H1 (cell line): ENCODE measurements around the gene MRPS18C. TPM values are rescaled to one million over a fixed set of nuclear protein-coding genes. Genes with fewer than 3 reads are reported as not detected.

Experiments used
- CTCF ChIA-PET: fragments of 300-600 bp; sonication (Branson Sonifier 250); formaldehyde crosslinking; loops from one replicate; lab custom pipeline; 2021; ENCODE audit not compliant: partially characterized antibody; lab: Charles Lee
- POLR2A ChIA-PET: fragments of 300-600 bp; sonication (Branson Sonifier 250); formaldehyde crosslinking; loops from one replicate; lab custom pipeline; 2021; ENCODE audit warnings: inconsistent platforms; ENCODE audit not compliant: partially characterized antibody; lab: Charles Lee
- DNase-seq, 2 experiments: peaks; one replicate each; pipeline versions ENCODE4 v3.0.0 to v3.0.0-alpha.2; 2010 to 2022; ENCODE audit warnings: low spot score in 2 of 2, low read depth in 1 of 2, mixed read lengths in 1 of 2
- FAIRE-seq: peaks from 2 replicates; lab custom pipeline; 2011; peaks lifted over from hg19 to GRCh38; lab: Jason Lieb, UNC
- H2AFZ ChIP-seq: 2 replicates; pipeline ENCODE4 v1.8.1; 2012; ENCODE audit warnings: low read length, inconsistent platforms
- H2AK5ac ChIP-seq: 2 replicates; pipeline ENCODE4 v1.6.1; 2013; ENCODE audit warnings: low read depth, low read length
- H2BK120ac ChIP-seq: replicated peaks from 2 replicates; pipeline ENCODE3; 2013; ENCODE audit warnings: low read depth, low read length, inconsistent platforms
- H2BK12ac ChIP-seq: 2 replicates; pipeline ENCODE4 v1.6.1; 2013; ENCODE audit warnings: low read depth, low read length
- H2BK15ac ChIP-seq: 2 replicates; pipeline ENCODE4 v1.6.1; 2013; ENCODE audit warnings: low read length
- H2BK20ac ChIP-seq: 2 replicates; pipeline ENCODE4 v1.6.1; 2013; ENCODE audit warnings: low read length
- H2BK5ac ChIP-seq: 2 replicates; pipeline ENCODE4 v1.6.1; 2013; ENCODE audit warnings: low read depth, low read length
- H3K14ac ChIP-seq: 2 replicates; pipeline ENCODE4 v1.6.1; 2013; ENCODE audit warnings: inconsistent platforms; ENCODE audit not compliant: insufficient read length
- H3K18ac ChIP-seq: 2 replicates; pipeline ENCODE4 v1.6.1; 2013; ENCODE audit warnings: low read length; ENCODE audit errors: extremely low read depth
- H3K23ac ChIP-seq: 2 replicates; pipeline ENCODE4 v1.6.1; 2013; ENCODE audit warnings: inconsistent platforms; ENCODE audit not compliant: insufficient read length
- H3K23me2 ChIP-seq: 2 replicates; pipeline ENCODE4 v1.6.1; 2013; ENCODE audit warnings: low read depth, low read length
- H3K27ac ChIP-seq: 2 replicates; pipeline ENCODE4 v1.6.1; 2011; ENCODE audit warnings: low read depth, low read length, inconsistent platforms
- H3K27me3 ChIP-seq, 4 experiments: replicated peaks in 1 of 4; 1 replicate in 1 of 4; 2 replicates in 3 of 4; pipeline versions ENCODE4 v1.6.1 to v1.8.1; 2011 to 2013; ENCODE audit warnings: low read length in 3 of 4, mild to moderate bottlenecking in 3 of 4, inconsistent platforms in 2 of 4, mixed read lengths in 2 of 4, moderate library complexity in 1 of 4; ENCODE audit not compliant: control insufficient read depth in 3 of 4, insufficient read depth in 3 of 4; ENCODE audit errors: extremely low read depth in 1 of 4
- H3K36me3 ChIP-seq, 4 experiments: 2 replicates each; pipeline versions ENCODE4 v1.6.1 to v1.8.1; 2011 to 2013; ENCODE audit warnings: mild to moderate bottlenecking in 4 of 4, low read length in 3 of 4, moderate library complexity in 2 of 4, control low read depth in 1 of 4, inconsistent platforms in 1 of 4; ENCODE audit not compliant: insufficient read depth in 4 of 4, control insufficient read depth in 2 of 4
- H3K4ac ChIP-seq: replicated peaks from 2 replicates; pipeline ENCODE3; 2013; ENCODE audit warnings: low read length, low read depth, mixed read lengths, inconsistent platforms; ENCODE audit not compliant: insufficient read length
- H3K4me1 ChIP-seq, 4 experiments: replicated peaks in 1 of 4; 1 replicate in 1 of 4; 2 replicates in 3 of 4; pipeline versions ENCODE4 v1.6.1 to v1.8.1; 2011 to 2013; ENCODE audit warnings: low read length in 3 of 4, inconsistent platforms in 2 of 4, mixed read lengths in 1 of 4; ENCODE audit not compliant: insufficient read depth in 4 of 4, control insufficient read depth in 3 of 4
- H3K4me2 ChIP-seq, 2 experiments: 2 replicates each; pipeline versions ENCODE4 v1.6.1 to v1.8.1; 2011 to 2013; ENCODE audit warnings: low read depth in 2 of 2, low read length in 2 of 2, control low read depth in 1 of 2, inconsistent platforms in 1 of 2, mild to moderate bottlenecking in 1 of 2; ENCODE audit not compliant: insufficient read depth in 1 of 2
- H3K4me3 ChIP-seq, 4 experiments: fragments of 200-600, 300-600 bp in 1 of 4; sonication (generic), shearing (Covaris generic), sonication (Bioruptor Twin) in 1 of 4; 2 replicates each; pipeline versions ENCODE4 v1.5.1 to v1.8.1; 2011 to 2016; ENCODE audit warnings: low read length in 4 of 4, low read depth in 3 of 4, control low read depth in 2 of 4, inconsistent platforms in 2 of 4, mild to moderate bottlenecking in 2 of 4, mixed read lengths in 1 of 4, moderate library complexity in 1 of 4; ENCODE audit not compliant: insufficient read depth in 2 of 4; ENCODE audit errors: extremely low read depth in 1 of 4
- H3K56ac ChIP-seq: replicated peaks from 2 replicates; pipeline ENCODE3; 2013; ENCODE audit warnings: low read depth, mild to moderate bottlenecking, mixed read lengths, low read length, inconsistent platforms; ENCODE audit not compliant: insufficient read length
- H3K79me1 ChIP-seq: 2 replicates; pipeline ENCODE4 v1.6.1; 2013; ENCODE audit warnings: low read depth, low read length, control low read depth
- H3K79me2 ChIP-seq, 2 experiments: 2 replicates each; pipeline versions ENCODE4 v1.6.1 to v1.8.1; 2012 to 2013; ENCODE audit warnings: low read length in 2 of 2, mild to moderate bottlenecking in 2 of 2, inconsistent platforms in 1 of 2; ENCODE audit not compliant: insufficient read depth in 2 of 2, control insufficient read depth in 1 of 2
- H3K9ac ChIP-seq, 4 experiments: replicated peaks in 1 of 4; 1 replicate in 1 of 4; 2 replicates in 3 of 4; pipeline versions ENCODE4 v1.6.1 to v1.8.1; 2011 to 2013; ENCODE audit warnings: low read depth in 3 of 4, low read length in 3 of 4, control low read depth in 2 of 4, mild to moderate bottlenecking in 2 of 4, moderate library complexity in 2 of 4, inconsistent platforms in 1 of 4; ENCODE audit errors: extremely low read depth in 1 of 4
- H3K9me3 ChIP-seq, 2 experiments: 2 replicates each; pipeline versions ENCODE4 v1.6.1 to v1.8.1; 2012 to 2013; ENCODE audit warnings: mild to moderate bottlenecking in 2 of 2, moderate library complexity in 2 of 2, control low read depth in 1 of 2, inconsistent platforms in 1 of 2, low read depth in 1 of 2, low read length in 1 of 2, mixed read lengths in 1 of 2; ENCODE audit not compliant: insufficient read depth in 2 of 2
- H4K20me1 ChIP-seq, 2 experiments: replicated peaks in 1 of 2; 2 replicates each; pipeline versions ENCODE3 to v1.8.1; 2011 to 2013; ENCODE audit warnings: inconsistent platforms in 2 of 2, low read length in 2 of 2, mild to moderate bottlenecking in 1 of 2; ENCODE audit not compliant: insufficient read depth in 2 of 2, control insufficient read depth in 1 of 2
- H4K5ac ChIP-seq: 2 replicates; pipeline ENCODE4 v1.6.1; 2013; ENCODE audit warnings: low read length, low read depth, mixed read lengths, inconsistent platforms; ENCODE audit not compliant: insufficient read length
- H4K8ac ChIP-seq: 2 replicates; pipeline ENCODE4 v1.8.0; 2013; ENCODE audit warnings: mild to moderate bottlenecking, moderate library complexity, low read length, inconsistent platforms; ENCODE audit not compliant: insufficient read depth; ENCODE audit errors: extremely low read depth
- H4K91ac ChIP-seq: replicated peaks from 2 replicates; pipeline ENCODE3; 2013; ENCODE audit warnings: low read length, mixed read lengths, inconsistent platforms; ENCODE audit not compliant: insufficient read length
- BACH1 ChIP-seq: IDR thresholded peaks from 2 replicates; pipeline ENCODE4 v1.6.1; 2012; ENCODE audit warnings: low read length, improper control_type of control experiment
- BRCA1 ChIP-seq: IDR thresholded peaks from 2 replicates; pipeline ENCODE4 v1.6.1; 2012; ENCODE audit warnings: low read depth, low read length, improper control_type of control experiment
- EGR1 ChIP-seq: IDR thresholded peaks from 2 replicates; pipeline ENCODE4 v1.6.1; 2011; ENCODE audit warnings: low read depth, low read length, borderline replicate concordance
- GABPA ChIP-seq: IDR thresholded peaks from 2 replicates; pipeline ENCODE4 v1.6.1; 2011; ENCODE audit warnings: mild to moderate bottlenecking, low read length, moderate library complexity, borderline replicate concordance; ENCODE audit not compliant: insufficient read depth
- RXRA ChIP-seq: IDR thresholded peaks from 2 replicates; pipeline ENCODE4 v1.6.1; 2011; ENCODE audit warnings: low read depth, mild to moderate bottlenecking, low read length, moderate library complexity; ENCODE audit not compliant: insufficient read depth
- SIN3A ChIP-seq, 2 experiments: IDR thresholded peaks in 1 of 2; conservative IDR thresholded peaks in 1 of 2; 2 replicates each; pipeline ENCODE4 v1.6.1; 2011 to 2012; ENCODE audit warnings: low read length in 2 of 2, improper control_type of control experiment in 1 of 2, low read depth in 1 of 2, mild to moderate bottlenecking in 1 of 2
- SUZ12 ChIP-seq: fragments of 200-600 bp; sonication (generic); IDR thresholded peaks from 2 replicates; pipeline ENCODE4 v1.6.1; 2012; ENCODE audit warnings: mild to moderate bottlenecking, inconsistent platforms, low read length, moderate library complexity, mixed read lengths
- WGBS, 2 experiments: shearing (Covaris generic) in 1 of 2; methylation state at CpG; one replicate each; pipeline versions ENCODE4 v1.1.6 to v1.1.7; 2013 to 2015; ENCODE audit warnings: low lambda C conversion rate in 2 of 2, mixed read lengths in 2 of 2, inconsistent platforms in 1 of 2, low coverage in 1 of 2, missing lambda C conversion rate in 1 of 2; ENCODE audit not compliant: insufficient replicate concordance in 2 of 2, insufficient coverage in 1 of 2, insufficient read length in 1 of 2; ENCODE audit errors: extremely low coverage in 1 of 2, missing lambda C conversion rate in 1 of 2; 5-methylcytosine and 5-hydroxymethylcytosine counted together
- polyA plus RNA-seq, 7 experiments: library from polyadenylated mRNA; depleted of rRNA in 3 of 7; stranded (reverse) in 5 of 7; unstranded in 2 of 7; fragments of >200 nt in 5 of 7; fragments of 200-250 nt in 2 of 7; gene quantifications; 1 replicate in 5 of 7; 2 replicates in 1 of 7; 4 replicates in 1 of 7; pipeline versions ENCODE4 v1.2.1 to v1.2.3, GENCODE V29; 2011 to 2013; ENCODE audit warnings: missing spikeins in 2 of 7, mixed read lengths in 2 of 7
- total RNA-seq: library from RNA; stranded (reverse); fragmentation: NEBNext Ultra II Directional; extraction: Animal tissue kit (Norgen Biotek cat#: 25700); gene quantifications from 2 replicates; pipeline ENCODE4 v1.2.1, GENCODE V29; 2021

MRPS18C gene
- total and polyA plus RNA-seq, 2 of the 8 experiments (the other 6 are each of a cell fraction or from before 2014, with no cell fraction given): 22.6 to 50.3 TPM

GRCh38 chr4:83473423-83473822 is 17.6 kb downstream of the MRPS18C start:
- Histone ChIP-seq H4K8ac (no peak overlapping the region), H2BK15ac (no peak overlapping the region), H3K9me3 (no peaks in the 10 kb centered on the region), H4K91ac (no peak overlapping the region), H2BK12ac (no peak overlapping the region), H3K27me3 (no peaks in the 10 kb centered on the region), H2BK120ac (no peak overlapping the region), H4K20me1 (no peaks in the 10 kb centered on the region), H2BK5ac (no peak overlapping the region), H3K14ac (no peak overlapping the region), H3K79me2 (no peaks in the 10 kb centered on the region), H3K4me3 (no peak overlapping the region), H3K4ac (no peak overlapping the region), H3K56ac (no peak overlapping the region), H3K9ac (no peak overlapping the region), H3K18ac (no peak overlapping the region), H4K5ac (no peak overlapping the region), H3K23me2 (no peaks in the 10 kb centered on the region), H2BK20ac (no peak overlapping the region), H2AK5ac (no peak overlapping the region), H3K4me2 (no peak overlapping the region), H3K27ac (no peak overlapping the region), H3K79me1 (no peaks in the 10 kb centered on the region; the same call in 1 of the 2 replicates), H3K36me3 (peaks cover 0 to 14% (median 5%) of the 10 kb centered on the region in 4 experiments; a peak in 3 of 8 replicates), H2AFZ (no peak overlapping the region), H3K4me1 (no peaks in the 10 kb centered on the region), H3K23ac (no peak overlapping the region)
- POLR2A ChIA-PET: interaction anchor here (0.6 kb wide), 1 partner anchor 49 kb away, joined by 3 read pairs; no protein-coding TSS in a partner anchor
- no peak for DNase-seq
- TF ChIP-seq GABPA (no peak), BRCA1 (no peak), RXRA (no peak), BACH1 (no peak), SIN3A (conservative IDR thresholded peaks at IDR 0.05 in 1 of 2, IDR thresholded peaks at IDR 0.05 in 1 of 2; ENCODE audit: low read depth in 1 of 2, low read length in 2 of 2) (no peak), EGR1 (no peak), SUZ12 (no peak)
- FAIRE-seq: no peak
- WGBS, 2 experiments: 67% methylated on average over 4 of the region's 4 CpGs; no CpG with 5 or more reads in 1 of the 2 experiments
- CTCF ChIA-PET: no interaction called here
